PFSK-1 (cell line): ENCODE results near the gene RET.

Experiments used
- FOXP2 ChIP-seq: optimal IDR thresholded peaks from 2 replicates; pipeline ENCODE3; 2011; ENCODE audit warnings: borderline replicate concordance, control low read depth, inconsistent platforms; ENCODE audit not compliant: insufficient read depth; ENCODE audit errors: extremely low read length, extremely low read depth
- POLR2AphosphoS5 ChIP-seq: IDR thresholded peaks from 2 replicates; pipeline ENCODE4 v1.6.1; 2012; ENCODE audit warnings: low read depth, mild to moderate bottlenecking, control low read depth, low read length, moderate library complexity
- SIN3A ChIP-seq: IDR thresholded peaks from 2 replicates; pipeline ENCODE4 v1.6.1; 2012; ENCODE audit warnings: mild to moderate bottlenecking, low read length, moderate library complexity, borderline replicate concordance; ENCODE audit not compliant: insufficient read depth
- TAF1 ChIP-seq: IDR thresholded peaks from 2 replicates; pipeline ENCODE4 v1.6.1; 2012; ENCODE audit warnings: low read length, control low read depth, borderline replicate concordance; ENCODE audit not compliant: insufficient read depth
- TF ChIP-seq, protein P1 (sequence below), 2 experiments: IDR thresholded peaks; 2 replicates each; pipeline versions ENCODE4 v1.6.1 to v1.8.0; 2011 to 2012; ENCODE audit warnings: low read depth in 2 of 2, low read length in 2 of 2, control low read depth in 1 of 2, inconsistent platforms in 1 of 2, mild to moderate bottlenecking in 1 of 2, moderate library complexity in 1 of 2; ENCODE audit not compliant: insufficient read depth in 1 of 2

The RET gene

DNA sequence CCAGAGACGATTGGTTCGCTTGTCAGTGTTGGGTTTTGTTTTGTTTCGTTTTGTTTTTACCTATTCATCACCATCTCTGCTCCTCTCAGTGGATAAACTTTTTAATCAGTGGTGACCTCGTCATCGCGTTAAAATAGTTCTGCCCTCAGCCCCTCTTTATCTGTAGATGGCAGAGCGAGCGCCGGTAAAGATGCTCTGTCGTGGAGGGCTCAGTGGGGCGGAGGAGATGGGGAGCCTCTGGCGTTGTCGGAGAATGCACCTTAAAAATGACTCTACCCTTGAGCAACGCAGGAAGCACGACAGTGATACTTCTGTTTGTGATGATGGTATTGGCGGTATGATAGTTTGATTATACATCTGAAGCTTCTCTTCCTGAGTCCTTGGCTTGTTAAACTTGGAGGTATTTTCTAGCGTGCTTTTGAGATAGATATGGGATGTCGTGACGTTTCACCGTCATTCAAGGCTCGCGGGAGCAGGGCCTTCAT lies 61.9 kb downstream of the RET start:
- TF ChIP-seq, protein P1, sequence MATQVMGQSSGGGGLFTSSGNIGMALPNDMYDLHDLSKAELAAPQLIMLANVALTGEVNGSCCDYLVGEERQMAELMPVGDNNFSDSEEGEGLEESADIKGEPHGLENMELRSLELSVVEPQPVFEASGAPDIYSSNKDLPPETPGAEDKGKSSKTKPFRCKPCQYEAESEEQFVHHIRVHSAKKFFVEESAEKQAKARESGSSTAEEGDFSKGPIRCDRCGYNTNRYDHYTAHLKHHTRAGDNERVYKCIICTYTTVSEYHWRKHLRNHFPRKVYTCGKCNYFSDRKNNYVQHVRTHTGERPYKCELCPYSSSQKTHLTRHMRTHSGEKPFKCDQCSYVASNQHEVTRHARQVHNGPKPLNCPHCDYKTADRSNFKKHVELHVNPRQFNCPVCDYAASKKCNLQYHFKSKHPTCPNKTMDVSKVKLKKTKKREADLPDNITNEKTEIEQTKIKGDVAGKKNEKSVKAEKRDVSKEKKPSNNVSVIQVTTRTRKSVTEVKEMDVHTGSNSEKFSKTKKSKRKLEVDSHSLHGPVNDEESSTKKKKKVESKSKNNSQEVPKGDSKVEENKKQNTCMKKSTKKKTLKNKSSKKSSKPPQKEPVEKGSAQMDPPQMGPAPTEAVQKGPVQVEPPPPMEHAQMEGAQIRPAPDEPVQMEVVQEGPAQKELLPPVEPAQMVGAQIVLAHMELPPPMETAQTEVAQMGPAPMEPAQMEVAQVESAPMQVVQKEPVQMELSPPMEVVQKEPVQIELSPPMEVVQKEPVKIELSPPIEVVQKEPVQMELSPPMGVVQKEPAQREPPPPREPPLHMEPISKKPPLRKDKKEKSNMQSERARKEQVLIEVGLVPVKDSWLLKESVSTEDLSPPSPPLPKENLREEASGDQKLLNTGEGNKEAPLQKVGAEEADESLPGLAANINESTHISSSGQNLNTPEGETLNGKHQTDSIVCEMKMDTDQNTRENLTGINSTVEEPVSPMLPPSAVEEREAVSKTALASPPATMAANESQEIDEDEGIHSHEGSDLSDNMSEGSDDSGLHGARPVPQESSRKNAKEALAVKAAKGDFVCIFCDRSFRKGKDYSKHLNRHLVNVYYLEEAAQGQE (IDR thresholded peaks at IDR 0.05; ENCODE audit: insufficient read depth in 1 of 2, low read depth in 2 of 2, low read length in 2 of 2) = no peak
- no peak for TF ChIP-seq SIN3A
- no peak for TF ChIP-seq POLR2AphosphoS5
- no peak for TF ChIP-seq FOXP2
- TF ChIP-seq TAF1 = no peak

DNA sequence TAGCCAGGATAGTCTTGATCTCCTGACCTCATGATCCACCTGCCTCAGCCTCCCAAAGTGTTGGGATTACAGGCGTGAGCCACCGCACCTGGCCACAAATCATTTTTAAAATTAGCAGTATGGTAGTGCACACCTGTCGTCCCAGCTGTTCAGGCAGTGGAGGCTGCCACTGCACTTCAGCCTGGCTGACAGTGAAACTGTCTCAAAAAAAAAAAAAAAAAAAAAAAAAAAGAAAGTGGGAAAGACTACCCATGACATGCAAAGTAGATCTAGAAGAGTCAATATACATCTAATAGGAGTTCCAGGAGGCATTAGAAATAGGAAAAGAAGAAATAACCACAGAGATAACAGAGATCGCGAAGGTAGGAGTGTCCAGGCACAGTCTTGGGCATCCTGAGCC lies 64.6 kb downstream of the RET start:
- TF ChIP-seq SIN3A = no peak
- TF ChIP-seq FOXP2 = no peak

DNA sequence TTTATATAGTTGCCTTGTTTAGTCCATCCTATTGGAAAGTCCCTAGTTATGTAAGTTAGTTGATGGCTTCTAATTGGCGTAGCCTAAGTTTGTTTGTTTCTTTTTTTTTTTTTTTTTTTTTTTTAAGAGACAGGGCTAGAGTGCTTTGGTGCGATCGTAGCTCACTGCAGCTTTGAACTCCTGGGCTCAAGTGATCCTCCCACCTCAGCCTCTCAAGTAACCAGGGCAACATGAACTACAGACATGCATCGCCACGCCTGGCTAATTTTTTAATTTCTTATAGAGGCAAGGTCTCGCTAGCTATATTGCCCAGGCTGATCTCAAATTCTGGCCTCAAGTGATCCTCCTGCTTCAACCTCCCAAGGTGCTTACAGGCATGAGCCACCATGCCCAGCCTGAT lies 68.4 kb downstream of the RET start:
- TF ChIP-seq SIN3A = no peak
- no peak for TF ChIP-seq POLR2AphosphoS5

DNA sequence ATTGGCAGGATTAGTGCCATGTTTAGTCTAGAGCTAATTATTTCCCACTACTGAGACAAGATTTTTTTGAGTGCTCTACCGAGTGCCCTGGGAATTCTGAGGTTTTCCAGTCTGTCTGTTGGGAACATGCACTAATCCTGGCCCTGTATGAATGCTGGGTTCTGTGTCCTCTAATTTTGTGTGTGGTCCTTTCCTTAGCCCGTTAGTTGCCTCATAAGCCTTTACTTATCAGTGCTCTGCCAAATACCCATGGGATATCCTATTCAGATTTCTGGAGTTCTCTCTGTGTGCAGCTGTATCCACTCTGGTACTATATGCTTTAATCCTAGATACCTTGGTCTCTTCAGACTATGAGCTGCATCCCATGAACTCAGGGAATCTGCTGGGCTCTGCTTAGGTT lies 74.5 kb downstream of the RET start:
- TF ChIP-seq POLR2AphosphoS5 = no peak
- TF ChIP-seq, protein P1 (IDR thresholded peaks at IDR 0.05; ENCODE audit: insufficient read depth in 1 of 2, low read depth in 2 of 2, low read length in 2 of 2) = no peak
- TF ChIP-seq FOXP2 = no peak
- TF ChIP-seq TAF1 = no peak
- TF ChIP-seq SIN3A = no peak

DNA sequence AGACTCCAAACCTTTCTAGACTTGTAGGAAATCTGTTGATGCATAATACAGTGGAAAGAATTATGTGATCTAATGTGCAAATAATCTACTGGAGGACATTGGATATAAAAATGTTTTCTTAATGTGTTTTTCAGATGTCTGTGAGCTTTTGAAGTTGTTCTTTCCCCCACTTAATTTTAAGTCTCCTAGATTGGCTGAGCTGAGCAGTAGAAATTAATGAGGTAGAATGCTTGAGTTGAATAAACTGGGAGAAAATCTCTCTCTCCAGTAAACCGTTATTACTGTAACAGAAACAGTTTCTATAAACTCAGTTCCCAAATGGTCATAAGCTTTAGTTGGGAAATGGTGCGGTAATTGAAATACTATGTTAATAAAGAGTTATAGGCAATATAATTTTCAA lies 77.0 kb downstream of the RET start:
- no peak for TF ChIP-seq FOXP2
- no peak for TF ChIP-seq SIN3A
- no peak for TF ChIP-seq TAF1
- TF ChIP-seq POLR2AphosphoS5 = no peak
- TF ChIP-seq, protein P1 (IDR thresholded peaks at IDR 0.05; ENCODE audit: insufficient read depth in 1 of 2, low read depth in 2 of 2, low read length in 2 of 2) = no peak

DNA sequence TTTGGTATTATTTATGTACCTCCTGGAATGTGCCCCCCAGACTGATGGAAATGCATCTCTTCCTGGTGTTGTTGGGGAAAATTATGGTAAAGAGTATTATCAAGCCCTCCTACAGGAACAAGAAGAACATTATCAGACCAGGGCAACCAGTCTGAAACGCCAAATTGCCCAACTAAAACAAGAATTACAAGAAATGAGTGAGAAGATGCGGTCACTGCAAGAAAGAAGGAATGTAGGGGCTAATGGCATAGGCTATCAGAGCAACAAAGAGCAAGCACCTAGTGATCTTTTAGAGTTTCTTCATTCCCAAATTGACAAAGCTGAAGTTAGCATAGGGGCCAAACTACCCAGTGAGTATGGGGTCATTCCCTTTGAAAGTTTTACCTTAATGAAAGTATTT lies 78.4 kb downstream of the RET start:
- TF ChIP-seq TAF1 (no peak), POLR2AphosphoS5 (no peak), FOXP2 (no peak), SIN3A (no peak)
- TF ChIP-seq, protein P1 (IDR thresholded peaks at IDR 0.05; ENCODE audit: insufficient read depth in 1 of 2, low read depth in 2 of 2, low read length in 2 of 2) = no peak
